Occipital lobe (tissue), 3 donors: ENCODE measurements around the gene CMSS1. TPM values are rescaled to one million over a fixed set of nuclear protein-coding genes. Genes with fewer than 3 reads are reported as not detected.
"Not testable (repeated sequence)": the region's sequence is repeated elsewhere in the genome, so short reads cannot be mapped to it uniquely, and the experiment has no call there.

Experiments
- DNase-seq: peaks from one replicate; lab custom pipeline; 2025; lab: John Stamatoyannopoulos, UW
- small RNA-seq: library from RNA; depleted of rRNA; stranded (forward); fragments of <200 nt; gene quantifications from one replicate; pipeline ENCODE3, GENCODE V24; 2014
- total RNA-seq: library from RNA; depleted of rRNA; stranded (reverse); fragments of >200 nt; gene quantifications from one replicate; pipeline ENCODE4 v1.2.3, GENCODE V29; 2014

CMSS1 gene
- total RNA-seq, 1 donor from 2014 or later = 13.3 TPM

DNA sequence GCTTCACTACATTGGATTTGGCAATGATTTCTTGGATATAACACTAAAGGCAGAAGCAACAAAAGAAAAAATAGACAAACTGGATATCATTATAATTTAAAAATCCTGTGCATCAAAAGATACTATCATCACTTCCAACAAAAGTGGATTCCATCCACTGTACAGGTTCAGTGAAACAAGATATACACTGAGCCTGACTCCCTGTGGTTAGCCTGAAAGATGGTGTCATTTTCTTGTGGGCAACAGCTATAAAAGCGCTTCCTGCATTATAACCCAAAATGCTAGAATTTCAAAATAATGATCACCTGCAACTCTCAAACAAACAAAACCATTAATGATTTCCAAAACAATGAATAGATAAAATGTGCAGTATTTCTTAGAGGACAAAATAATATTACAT lies 403.5 kb downstream of the CMSS1 start:
- no peak for DNase-seq

GRCh38 chr3:100225193-100225592 lies 407.5 kb downstream of the CMSS1 start:
- no peak for DNase-seq

- no peak for DNase-seq
Observed at GRCh38 chr3:100225883-100226282, 408.2 kb downstream of the CMSS1 start.

DNA sequence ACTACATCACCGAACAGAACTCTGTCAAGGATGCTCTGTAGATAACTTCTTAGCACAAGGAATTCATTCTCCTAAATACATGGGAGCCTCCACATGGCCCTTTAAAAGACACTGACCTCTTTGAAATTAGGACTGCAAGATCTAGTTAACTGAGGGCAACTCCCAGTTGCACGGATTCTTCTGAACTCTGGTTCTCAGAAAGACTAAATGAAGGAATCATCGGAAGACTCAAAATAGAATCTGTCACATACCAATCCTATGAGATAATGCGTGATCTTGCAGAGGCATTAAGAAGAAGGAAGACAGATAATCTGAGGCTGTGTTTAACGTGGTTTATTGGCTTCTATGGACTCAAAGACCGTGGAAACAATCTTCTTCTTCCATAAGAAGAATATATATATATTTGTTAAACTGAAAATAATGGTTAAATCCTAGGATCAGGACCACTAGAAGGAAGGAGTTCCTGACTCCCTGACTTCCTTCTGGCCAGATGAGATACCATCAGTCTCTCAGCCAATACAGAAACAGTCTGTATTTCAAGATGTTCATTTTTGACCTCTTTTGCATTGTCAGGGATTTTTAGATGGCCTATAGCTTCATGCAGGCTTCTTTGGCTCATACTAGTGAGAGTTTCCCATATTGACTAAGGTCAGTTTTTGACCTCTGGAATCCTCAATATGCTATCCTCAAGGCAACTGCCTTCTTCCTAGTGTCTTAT lies 409.2 kb downstream of the CMSS1 start:
- no peak for DNase-seq

GRCh38 chr3:100227511-100227921 lies 409.9 kb downstream of the CMSS1 start:
- no peak for DNase-seq

DNA sequence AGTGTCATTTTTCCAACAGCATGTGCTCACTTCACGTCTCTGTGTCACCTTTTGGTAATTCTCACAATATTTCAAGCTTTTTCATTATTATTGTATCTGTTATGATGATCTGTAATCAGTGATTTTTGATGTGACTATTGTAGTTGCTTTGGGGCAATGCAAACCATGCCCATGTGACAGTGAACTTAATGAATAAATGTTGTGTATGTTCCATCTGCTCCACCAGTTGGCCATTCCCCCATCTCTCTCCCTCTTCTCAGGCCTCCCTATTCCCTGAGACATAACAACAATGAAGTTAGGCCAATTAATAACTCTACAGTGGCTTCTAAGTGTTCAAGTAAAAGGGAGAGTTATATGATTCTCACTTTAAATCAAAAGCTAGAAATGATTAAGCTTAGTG lies 410.6 kb downstream of the CMSS1 start:
- no peak for DNase-seq

GRCh38 chr3:100229188-100229587 lies 411.5 kb downstream of the CMSS1 start:
- not testable (repeated sequence) for DNase-seq

GRCh38 chr3:100230710-100231109 lies 413.0 kb downstream of the CMSS1 start:
- no peak for DNase-seq

Small RNAs within 50 kb of the gene (small RNA-seq; reads per million reads assigned to genes)
- gene MIR3921 = not detected

Other genes starting within 250 kb of the CMSS1 start
- 0.62 TPM for gene COL8A1, start 179.3 kb upstream of the CMSS1 start, total RNA-seq